HG02970 (cell line): ENCODE results near the gene AMER3.

ENCODE experiments used
- ATAC-seq: cut with Tn5 transposase; IDR thresholded peaks from one replicate; pipeline ENCODE4 v1.9.1; 2021; ENCODE audit warnings: mild to moderate bottlenecking, moderate library complexity, moderate number of reproducible peaks; ENCODE audit not compliant: unreplicated experiment, low FRiP score

The AMER3 gene

GRCh38 chr2:130749078-130749477, 6.3 kb upstream of the AMER3 start:
- no peak for ATAC-seq

DNA sequence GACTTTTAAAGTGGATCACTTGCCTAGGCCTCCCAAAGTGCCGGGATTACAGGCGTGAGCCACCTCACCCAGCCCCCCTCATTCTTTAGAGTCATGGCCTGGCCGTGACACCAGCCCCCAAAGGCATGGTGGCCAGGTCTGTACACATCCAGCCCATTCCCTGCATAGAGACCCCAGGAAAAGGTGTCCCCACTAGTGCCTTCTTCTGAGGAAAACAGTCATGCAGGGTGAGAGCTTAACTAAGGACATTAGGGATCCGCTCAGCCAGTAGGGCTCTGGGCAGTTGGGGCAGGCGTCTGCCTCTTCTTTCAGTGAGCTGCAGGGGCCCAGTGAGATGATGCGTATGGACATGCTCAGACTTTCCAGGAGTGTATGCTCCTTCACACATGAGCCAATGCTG, 5.7 kb upstream of the AMER3 start:
- ATAC-seq = no peak

DNA sequence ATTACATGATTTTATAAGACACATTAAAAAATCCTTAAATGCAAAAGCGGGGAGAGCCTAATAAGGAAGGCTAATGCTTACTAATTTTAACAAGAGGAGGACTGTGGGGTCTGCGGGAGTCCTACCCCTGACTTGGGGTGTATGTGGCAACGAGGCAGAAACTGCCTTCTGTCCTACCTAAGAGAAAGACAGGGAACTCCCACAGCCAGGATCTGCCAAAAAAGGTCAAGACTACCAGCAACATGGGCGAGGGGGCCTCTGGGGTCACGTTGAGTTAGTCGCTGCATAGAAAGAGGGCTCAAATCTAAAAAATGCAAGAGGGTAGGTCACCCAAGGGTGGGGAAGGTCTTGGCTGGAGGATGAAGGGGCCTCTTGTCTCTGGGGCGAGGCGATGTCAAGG, 529 bp upstream of the AMER3 start:
- no peak for ATAC-seq

GRCh38 chr2:130756053-130756873, 923 bp downstream of the AMER3 start:
- ATAC-seq = no peak

DNA sequence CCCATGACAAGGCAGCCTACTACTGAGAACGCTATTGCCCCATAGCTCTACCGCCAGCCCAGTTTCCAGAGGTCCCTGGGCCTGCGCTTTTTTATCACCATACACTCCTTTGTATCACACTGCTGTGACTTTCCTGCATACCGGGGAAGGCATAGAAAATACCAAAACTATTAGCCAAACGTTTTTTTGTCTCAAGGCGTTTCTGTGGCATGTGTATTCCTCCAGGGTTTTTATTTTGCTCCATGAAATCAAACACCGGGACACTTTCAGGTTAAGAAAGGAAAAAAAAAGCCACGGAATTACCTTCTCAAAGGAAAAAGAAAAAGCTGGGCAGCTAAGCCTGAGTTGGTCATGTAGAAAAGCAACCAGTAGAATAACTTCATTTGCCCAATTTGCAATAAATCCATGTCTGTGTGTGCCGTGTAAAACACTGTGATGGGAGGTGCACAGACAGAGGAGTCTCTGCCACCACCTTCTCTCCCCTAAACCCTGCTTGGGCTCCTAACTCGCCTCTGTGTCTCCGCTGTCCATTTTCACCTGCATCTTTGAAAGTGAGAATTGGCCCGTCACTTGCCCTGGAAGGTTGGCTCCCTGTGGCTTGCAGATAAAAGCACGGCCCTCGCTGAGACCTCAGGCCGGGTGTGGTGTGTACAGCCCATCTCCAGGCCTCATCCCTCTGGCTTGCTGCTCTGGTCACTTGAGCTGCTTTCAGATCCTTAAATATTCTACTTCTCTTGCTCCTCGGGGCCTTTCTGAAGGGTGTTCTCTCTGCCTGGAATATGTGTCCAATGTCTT, 1.7 kb downstream of the AMER3 start:
- no peak for ATAC-seq

DNA sequence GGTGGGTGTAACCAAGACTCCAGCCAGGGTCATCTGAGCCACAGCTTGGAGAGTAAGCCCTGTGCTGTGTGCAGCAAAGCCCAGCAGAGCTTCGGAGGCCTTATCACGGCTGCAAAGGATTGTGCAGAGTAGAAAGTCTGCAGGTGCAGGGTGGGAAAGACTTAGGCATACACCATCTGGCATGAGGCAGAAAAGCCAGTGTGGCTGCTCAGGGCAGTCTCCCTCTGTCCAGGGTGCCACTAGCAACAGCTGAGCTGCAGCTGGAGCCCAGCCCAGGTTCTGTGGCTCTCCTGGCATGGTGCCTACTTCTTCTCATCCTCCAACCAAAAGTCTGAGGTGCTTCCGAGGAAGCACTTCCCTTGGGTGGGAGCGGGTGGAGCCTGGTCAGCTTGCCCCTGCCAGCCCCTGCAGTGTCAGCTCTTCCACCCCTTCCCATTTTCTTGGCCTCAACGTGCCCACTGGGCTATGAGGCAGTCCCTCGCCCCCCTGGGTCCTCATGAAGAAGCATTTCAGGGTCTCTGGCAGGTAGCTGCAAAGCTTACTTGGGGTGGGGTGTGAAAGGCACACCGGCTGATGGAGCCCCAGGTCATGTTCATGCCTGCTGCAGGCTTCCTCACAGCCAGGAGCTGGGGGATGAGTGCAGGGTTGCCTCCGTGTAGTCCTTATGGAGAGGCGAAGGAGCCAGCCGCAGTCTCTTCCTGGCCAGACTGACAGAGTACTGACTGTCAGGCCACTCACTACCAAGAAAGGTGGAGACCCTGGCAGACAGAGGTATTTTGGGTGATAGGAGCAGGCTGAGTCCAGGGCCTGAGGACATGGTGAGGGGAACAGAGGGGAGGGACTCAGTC, 4.8 kb downstream of the AMER3 start:
- no peak for ATAC-seq

DNA sequence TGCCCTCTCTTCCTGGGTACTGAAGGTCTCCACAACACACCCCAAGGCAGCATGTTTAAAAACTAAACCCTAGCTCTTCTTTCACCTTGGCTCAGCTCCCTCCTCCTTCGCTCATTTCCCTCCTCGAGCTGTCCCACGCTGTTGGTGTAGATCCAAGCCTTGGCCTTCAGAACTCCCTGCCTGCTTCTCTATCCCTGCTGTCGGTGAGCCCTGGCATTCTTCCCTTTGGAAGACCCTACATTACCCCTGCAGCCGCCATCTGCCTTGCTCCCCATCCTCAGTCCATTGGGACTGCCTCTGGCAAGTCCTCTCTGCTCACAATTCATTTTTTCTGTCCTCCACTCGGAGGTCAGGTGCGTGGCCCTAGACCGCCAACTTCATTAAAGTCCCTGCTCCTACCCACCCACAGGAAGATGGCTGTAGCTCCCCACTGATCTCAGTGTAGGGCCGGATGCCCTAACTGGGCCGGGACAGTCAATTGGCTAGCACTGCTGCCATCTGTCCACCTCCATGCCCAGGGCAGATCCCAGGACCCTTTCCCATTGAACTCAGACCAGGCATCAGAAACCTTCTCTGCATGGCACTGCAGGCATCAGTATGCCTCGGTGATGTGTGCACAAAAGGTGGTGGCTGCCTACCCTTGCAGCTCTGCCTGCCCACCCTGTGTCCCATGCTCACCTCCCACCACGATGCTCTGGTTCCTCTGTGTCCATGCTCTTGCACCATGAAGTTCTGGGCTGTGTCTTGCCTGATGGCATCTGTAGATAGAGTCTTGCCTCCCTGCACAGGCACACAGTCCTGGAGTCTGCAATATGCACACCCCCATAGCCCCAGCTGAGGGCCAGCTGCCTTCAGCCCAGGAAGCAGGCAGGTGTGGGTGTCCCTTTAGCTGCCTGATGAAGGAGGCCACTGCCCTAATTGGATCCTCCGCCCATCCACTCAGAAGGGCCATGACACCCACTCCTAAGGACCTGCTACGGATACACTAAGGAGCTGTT, 5.7 kb downstream of the AMER3 start:
- no peak for ATAC-seq

GRCh38 chr2:130762031-130762909, 6.9 kb downstream of the AMER3 start:
- no peak for ATAC-seq

- ATAC-seq = no peak
Observed at GRCh38 chr2:130762910-130763385, 7.6 kb downstream of the AMER3 start.

GRCh38 chr2:130763405-130763804, 8.1 kb downstream of the AMER3 start:
- no peak for ATAC-seq

DNA sequence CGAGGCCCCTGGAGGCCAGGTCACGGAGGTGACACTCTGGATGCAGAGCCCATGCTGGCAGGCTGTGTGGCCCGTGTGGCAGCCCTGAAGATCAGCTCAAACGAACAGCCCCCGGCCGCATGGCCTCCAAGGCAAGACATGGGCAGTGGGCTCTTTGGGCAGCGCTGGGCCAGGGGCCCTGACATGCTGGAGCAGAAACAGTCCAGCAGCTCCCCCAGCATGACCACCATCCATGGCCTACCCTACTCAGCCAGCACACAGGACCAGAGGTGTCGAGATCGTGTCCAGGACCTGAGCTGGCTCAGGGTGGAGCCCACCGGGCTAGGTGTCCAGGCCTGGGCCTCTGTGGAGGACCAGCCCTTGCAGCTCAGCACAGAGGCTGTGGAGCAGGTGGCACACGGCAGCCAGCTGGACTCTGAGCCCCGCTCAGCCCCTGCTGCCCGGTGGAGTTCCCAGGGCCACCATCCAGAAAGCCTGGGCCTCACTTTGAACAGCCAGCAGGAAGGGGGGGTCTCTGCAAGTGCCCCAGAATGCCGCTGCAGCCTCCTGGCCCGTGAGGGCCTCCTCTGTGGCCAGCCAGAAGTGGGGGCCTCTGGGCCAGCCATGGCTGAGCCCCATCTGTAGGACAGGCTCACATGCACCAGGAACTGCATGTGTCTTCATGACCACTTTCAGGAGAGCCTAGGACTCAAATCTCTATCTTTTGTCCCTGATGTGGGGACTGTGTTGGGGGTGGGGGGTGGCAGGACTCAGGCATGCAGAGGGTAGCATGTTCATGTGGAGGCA, 8.9 kb downstream of the AMER3 start:
- no peak for ATAC-seq

- no peak for ATAC-seq
Observed at GRCh38 chr2:130764821-130765115, 9.4 kb downstream of the AMER3 start.

GRCh38 chr2:130765464-130765863, 10.1 kb downstream of the AMER3 start:
- ATAC-seq = no peak

- no peak for ATAC-seq
Observed at GRCh38 chr2:130766037-130766436, 10.7 kb downstream of the AMER3 start.

- no peak for ATAC-seq
Observed at GRCh38 chr2:130766711-130767407, 11.5 kb downstream of the AMER3 start.

- no peak for ATAC-seq
Observed at GRCh38 chr2:130767408-130767775, 12.1 kb downstream of the AMER3 start.

GRCh38 chr2:130768191-130768855, 13.0 kb downstream of the AMER3 start:
- ATAC-seq = no peak
